ENCODE results near the gene NUDCD3.
"Not testable (repeated sequence)": the region's sequence is repeated elsewhere in the genome, so short reads cannot be mapped to it uniquely, and the experiment has no call there.

Gene NUDCD3

DNA sequence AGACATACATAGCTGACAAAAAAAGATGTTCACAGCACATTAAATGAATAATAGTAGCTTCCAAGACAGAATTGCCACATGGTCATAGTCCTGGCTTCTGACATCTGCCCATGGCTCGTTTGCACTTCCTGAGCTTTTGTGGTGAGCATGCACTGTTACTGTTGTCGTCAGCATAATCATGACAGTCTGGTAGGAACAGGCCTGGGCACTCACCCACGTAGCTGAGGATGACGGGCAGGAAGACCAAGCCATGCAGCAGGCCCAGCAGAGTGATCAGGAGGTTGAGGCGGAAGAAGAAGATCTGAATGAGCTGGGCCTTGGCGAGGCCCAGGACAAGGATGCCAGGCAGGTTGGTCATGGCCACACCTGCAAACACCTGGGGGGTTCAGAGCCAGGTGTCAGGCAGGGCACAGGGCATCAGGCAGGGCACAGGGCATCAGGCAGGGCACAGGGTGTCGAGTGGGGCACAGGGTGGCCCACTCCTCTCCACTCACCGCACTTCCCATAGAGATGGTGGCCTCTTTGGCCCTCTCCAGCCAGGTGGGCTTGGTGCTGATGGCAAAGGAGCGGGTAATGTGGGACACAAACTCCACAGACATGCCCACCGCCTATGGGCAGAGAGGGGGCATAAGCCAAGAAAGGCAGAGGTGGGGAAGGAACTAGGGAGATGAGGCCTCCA, 25.3 kb upstream of the NUDCD3 start:
- H3K4me3 ChIP-seq (ENCODE audit: low read length) = no peak overlapping the region
- no peak for TF ChIP-seq CTCF (conservative IDR thresholded peaks at IDR 0.05; ENCODE audit: low read length)
- peak; percentile 15 for DNase-seq (ENCODE audit: low read depth)

- DNase-seq (ENCODE audit: low read depth) = no peak
- no peak for TF ChIP-seq CTCF (conservative IDR thresholded peaks at IDR 0.05; ENCODE audit: low read length)
Measured at GRCh38 chr7:44512736-44513135, 22.3 kb upstream of the NUDCD3 start.

GRCh38 chr7:44511863-44512468, 21.5 kb upstream of the NUDCD3 start:
- TF ChIP-seq CTCF (conservative IDR thresholded peaks at IDR 0.05; ENCODE audit: low read length) = no peak
- no peak for DNase-seq (ENCODE audit: low read depth)
- no peak overlapping the region for H3K4me3 ChIP-seq (ENCODE audit: low read length)

More at GRCh38 chr7:44512736-44513135, 22.3 kb upstream of the NUDCD3 start:
- H3K4me3 ChIP-seq (ENCODE audit: low read length) = no peak overlapping the region

GRCh38 chr7:44511236-44511635, 20.8 kb upstream of the NUDCD3 start:
- TF ChIP-seq CTCF (conservative IDR thresholded peaks at IDR 0.05; ENCODE audit: low read length) = no peak
- no peak for DNase-seq (ENCODE audit: low read depth)
- no peak overlapping the region for H3K4me3 ChIP-seq (ENCODE audit: low read length)

GRCh38 chr7:44508328-44509030, 18.0 kb upstream of the NUDCD3 start:
- no peak for TF ChIP-seq CTCF (conservative IDR thresholded peaks at IDR 0.05; ENCODE audit: low read length)
- no peak overlapping the region for H3K4me3 ChIP-seq (ENCODE audit: low read length)
- no peak for DNase-seq (ENCODE audit: low read depth)

DNA sequence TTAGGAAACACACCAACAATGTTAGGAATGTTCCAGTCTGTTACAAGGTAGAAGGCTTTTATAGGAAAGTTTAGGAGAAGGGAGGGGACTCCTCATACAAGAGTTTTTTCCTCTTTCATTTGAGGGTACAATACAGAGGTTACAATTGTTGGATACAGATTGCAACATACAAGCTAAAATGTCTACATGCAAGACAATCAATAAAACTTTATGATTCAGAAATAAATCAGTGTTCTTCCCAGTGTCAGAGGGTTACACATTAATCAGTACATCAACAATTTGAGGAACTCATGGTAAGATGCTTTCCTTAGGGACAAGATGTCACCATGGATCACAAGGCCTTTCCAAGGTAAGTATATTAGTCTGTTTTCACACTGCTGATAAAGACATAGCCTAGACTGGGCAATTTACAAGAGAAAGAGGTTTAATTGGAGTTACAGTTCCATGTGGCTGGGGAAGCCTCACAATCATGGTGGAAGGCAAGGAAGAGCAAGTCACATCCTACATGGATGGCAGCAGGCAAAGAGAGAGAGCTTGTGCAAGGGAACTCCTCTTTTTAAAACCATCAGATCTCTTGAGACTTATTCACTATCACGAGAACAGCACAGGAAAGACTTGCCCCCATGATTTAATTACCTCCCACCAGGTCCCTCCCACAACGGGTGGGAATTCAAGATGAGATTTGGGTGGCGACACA, 16.3 kb upstream of the NUDCD3 start:
- DNase-seq (ENCODE audit: low read depth); H3K4me3 ChIP-seq (ENCODE audit: low read length): not testable (repeated sequence)

DNA sequence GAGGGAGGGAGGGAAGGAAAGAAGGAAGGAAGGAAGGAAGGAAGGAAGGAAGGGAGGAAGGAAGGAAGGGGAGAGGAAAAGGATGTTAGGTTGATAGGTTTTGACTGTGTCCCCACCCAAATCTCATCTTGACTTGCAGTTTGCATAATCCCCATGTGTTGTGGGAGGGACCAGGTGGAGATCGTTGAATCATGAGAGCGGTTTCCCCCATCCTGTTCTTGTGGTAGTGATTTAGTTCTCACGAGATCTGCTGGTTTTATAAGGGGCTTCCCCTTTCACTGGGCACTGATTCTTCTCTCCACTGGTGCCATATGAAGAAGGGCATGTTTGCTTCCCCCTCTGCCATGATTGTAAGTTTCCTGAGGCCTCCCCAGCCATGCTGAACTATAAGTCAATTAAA, 15.1 kb upstream of the NUDCD3 start:
- no peak for DNase-seq (ENCODE audit: low read depth)
- TF ChIP-seq CTCF (conservative IDR thresholded peaks at IDR 0.05; ENCODE audit: low read length) = no peak
- no peak overlapping the region for H3K4me3 ChIP-seq (ENCODE audit: low read length)

Data from AG10803 (cell line).